GM19395 (cell line): Measurements from ENCODE around the gene IMPA2.
A peak's percentile ranks its signal among the peaks of the same experiment; 100 is the strongest.

Experiments
- ATAC-seq: cut with Tn5 transposase; IDR thresholded peaks from one replicate; pipeline ENCODE4 v1.9.1; 2021; ENCODE audit warnings: mild to moderate bottlenecking, moderate library complexity; ENCODE audit not compliant: unreplicated experiment

Gene IMPA2

GRCh38 chr18:11987527-11987926, 6.2 kb downstream of the IMPA2 start:
- no peak for ATAC-seq

GRCh38 chr18:11989174-11989573, 7.9 kb downstream of the IMPA2 start:
- no peak for ATAC-seq

- ATAC-seq: no peak
These were observed 8.7 kb downstream of the IMPA2 start for GRCh38 chr18:11989966-11990380.

GRCh38 chr18:11990539-11990938, 9.2 kb downstream of the IMPA2 start:
- no peak for ATAC-seq

- ATAC-seq: no peak
These were observed 9.9 kb downstream of the IMPA2 start for GRCh38 chr18:11991021-11991795.

GRCh38 chr18:11992096-11992790, 10.9 kb downstream of the IMPA2 start:
- no peak for ATAC-seq

- ATAC-seq: no peak
These were observed 12.1 kb downstream of the IMPA2 start for GRCh38 chr18:11993264-11993916.

- ATAC-seq: no peak
These were observed 13.0 kb downstream of the IMPA2 start for GRCh38 chr18:11994336-11994702.

- ATAC-seq: no peak
These were observed 13.6 kb downstream of the IMPA2 start for GRCh38 chr18:11994703-11995444.

GRCh38 chr18:11995445-11996189, 14.3 kb downstream of the IMPA2 start:
- peak; percentile 91 for ATAC-seq

- ATAC-seq: no peak
These were observed 15.0 kb downstream of the IMPA2 start for GRCh38 chr18:11996190-11996754.

GRCh38 chr18:11996907-11997306, 15.6 kb downstream of the IMPA2 start:
- no peak for ATAC-seq

- ATAC-seq: no peak
These were observed 16.2 kb downstream of the IMPA2 start for GRCh38 chr18:11997466-11997865.

GRCh38 chr18:11998193-11998592, 16.9 kb downstream of the IMPA2 start:
- no peak for ATAC-seq

GRCh38 chr18:11999429-11999828, 18.1 kb downstream of the IMPA2 start:
- ATAC-seq: no peak

- no peak for ATAC-seq
These were observed 18.9 kb downstream of the IMPA2 start for GRCh38 chr18:12000072-12000659.

GRCh38 chr18:12001421-12001820, 20.1 kb downstream of the IMPA2 start:
- no peak for ATAC-seq

- ATAC-seq: no peak
These were observed 22.6 kb downstream of the IMPA2 start for GRCh38 chr18:12003894-12004293.

GRCh38 chr18:12005538-12006487, 24.5 kb downstream of the IMPA2 start:
- ATAC-seq: no peak
